ENCODE results near the gene KLHL10. TPM values are rescaled to one million over a fixed set of nuclear protein-coding genes. Genes with fewer than 3 reads are reported as not detected.

KLHL10 gene
- total and polyA plus RNA-seq, 2 experiments from 2014 or later, result 0.13 to 0.42 TPM

- peaks cover 12% of the 10 kb centered on the region for H3F3A ChIP-seq (replicated peaks; ENCODE audit: low read depth)
- H3K4me3 ChIP-seq, result peak overlapping the region; percentile 98
- H2AFZ ChIP-seq, result peak overlapping the region; percentile 59; the same call in 1 of the 2 replicates
- H3K4me1 ChIP-seq (ENCODE audit: insufficient read depth), result peaks cover 28% of the 10 kb centered on the region
- no peaks in the 10 kb centered on the region for H4K20me1 ChIP-seq (replicated peaks; ENCODE audit: insufficient read depth)
- H3K36me3 ChIP-seq (ENCODE audit: insufficient read depth), result no peaks in the 10 kb centered on the region
- Mint-ChIP-seq H3K27ac (no peak overlapping the region), H3K36me3 (ENCODE audit: low read depth) (peaks cover 32% of the 10 kb centered on the region), H3K4me1 (peaks cover 19% of the 10 kb centered on the region), H3K27me3 (ENCODE audit: insufficient read depth, low read depth, poor library complexity) (peaks cover 22% of the 10 kb centered on the region), H3K4me3 (peak overlapping the region; percentile 76), H3K9me3 (peaks cover 9% of the 10 kb centered on the region; the same call in 2 of the 3 replicates)
- H3K9me2 ChIP-seq (ENCODE audit: insufficient read depth), result no peaks in the 10 kb centered on the region
- TF ChIP-seq ZNF331 (CRISPR knock-in tag; IDR thresholded peaks at IDR 0.05; ENCODE audit: low read depth) (no peak), EZH2 (IDR thresholded peaks at IDR 0.05; ENCODE audit: low read depth, unreplicated experiment) (no peak), JUNB (IDR thresholded peaks at IDR 0.05; ENCODE audit: unreplicated experiment) (no peak), EZH2phosphoT487 (IDR thresholded peaks at IDR 0.05; ENCODE audit: unreplicated experiment) (no peak), ZNF114 (CRISPR knock-in tag; IDR thresholded peaks at IDR 0.05) (no peak), STAT1 (IDR thresholded peaks at IDR 0.05; ENCODE audit: unreplicated experiment) (no peak), CREB1 (CRISPR knock-in tag; IDR thresholded peaks at IDR 0.05; ENCODE audit: low read depth) (no peak), NANOG (IDR thresholded peaks at IDR 0.05; ENCODE audit: borderline replicate concordance) (no peak), ETS1 (IDR thresholded peaks at IDR 0.05) (no peak)
- TF ChIP-seq, protein P1, sequence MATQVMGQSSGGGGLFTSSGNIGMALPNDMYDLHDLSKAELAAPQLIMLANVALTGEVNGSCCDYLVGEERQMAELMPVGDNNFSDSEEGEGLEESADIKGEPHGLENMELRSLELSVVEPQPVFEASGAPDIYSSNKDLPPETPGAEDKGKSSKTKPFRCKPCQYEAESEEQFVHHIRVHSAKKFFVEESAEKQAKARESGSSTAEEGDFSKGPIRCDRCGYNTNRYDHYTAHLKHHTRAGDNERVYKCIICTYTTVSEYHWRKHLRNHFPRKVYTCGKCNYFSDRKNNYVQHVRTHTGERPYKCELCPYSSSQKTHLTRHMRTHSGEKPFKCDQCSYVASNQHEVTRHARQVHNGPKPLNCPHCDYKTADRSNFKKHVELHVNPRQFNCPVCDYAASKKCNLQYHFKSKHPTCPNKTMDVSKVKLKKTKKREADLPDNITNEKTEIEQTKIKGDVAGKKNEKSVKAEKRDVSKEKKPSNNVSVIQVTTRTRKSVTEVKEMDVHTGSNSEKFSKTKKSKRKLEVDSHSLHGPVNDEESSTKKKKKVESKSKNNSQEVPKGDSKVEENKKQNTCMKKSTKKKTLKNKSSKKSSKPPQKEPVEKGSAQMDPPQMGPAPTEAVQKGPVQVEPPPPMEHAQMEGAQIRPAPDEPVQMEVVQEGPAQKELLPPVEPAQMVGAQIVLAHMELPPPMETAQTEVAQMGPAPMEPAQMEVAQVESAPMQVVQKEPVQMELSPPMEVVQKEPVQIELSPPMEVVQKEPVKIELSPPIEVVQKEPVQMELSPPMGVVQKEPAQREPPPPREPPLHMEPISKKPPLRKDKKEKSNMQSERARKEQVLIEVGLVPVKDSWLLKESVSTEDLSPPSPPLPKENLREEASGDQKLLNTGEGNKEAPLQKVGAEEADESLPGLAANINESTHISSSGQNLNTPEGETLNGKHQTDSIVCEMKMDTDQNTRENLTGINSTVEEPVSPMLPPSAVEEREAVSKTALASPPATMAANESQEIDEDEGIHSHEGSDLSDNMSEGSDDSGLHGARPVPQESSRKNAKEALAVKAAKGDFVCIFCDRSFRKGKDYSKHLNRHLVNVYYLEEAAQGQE (IDR thresholded peaks at IDR 0.05; ENCODE audit: unreplicated experiment), result no peak
- ATAC-seq (peak; percentile 13), DNase-seq (ENCODE audit: low spot score) (peak; percentile 58)
- H3K27me3 ChIP-seq (ENCODE audit: insufficient read depth), result peaks cover 9% of the 10 kb centered on the region
- H3K27ac ChIP-seq (ENCODE audit: low read depth), result no peak overlapping the region
- peak overlapping the region; percentile 98 for H3K4me2 ChIP-seq
- peaks cover 38% of the 10 kb centered on the region for H3K79me2 ChIP-seq (replicated peaks; ENCODE audit: insufficient read depth)
Observed at GRCh38 chr17:41810659-41811548, 26.7 kb upstream of the KLHL10 start.

Data from GM23338 (cell line).